OCI-LY3 (cell line): ENCODE results near the gene KRTAP10-2.

ENCODE experiments used
- H2AFZ ChIP-seq: fragments of 200-600, 300-600 bp; shearing (Covaris generic); 2 replicates; pipeline ENCODE4 v1.6.0; 2014; ENCODE audit warnings: antibody characterized with exemption, low read depth, low read length
- H3K27ac ChIP-seq: fragments of 200-600, 300-600 bp; sonication (generic); 2 replicates; pipeline ENCODE4 v1.5.1; 2014; ENCODE audit warnings: mild to moderate bottlenecking, low read length, moderate library complexity, mixed read lengths
- H3K27me3 ChIP-seq: fragments of 200-600, 300-600 bp; sonication (generic); 2 replicates; pipeline ENCODE4 v1.6.1; 2014; ENCODE audit warnings: low read depth, low read length, mixed read lengths
- H3K36me3 ChIP-seq: fragments of 200-600, 300-600 bp; sonication (generic); replicated peaks from 2 replicates; pipeline ENCODE3; 2014; ENCODE audit warnings: low read depth, low read length, mixed read lengths
- H3K4me1 ChIP-seq: fragments of 300-600, 200-600 bp; sonication (generic); 2 replicates; pipeline ENCODE4 v1.6.1; 2014; ENCODE audit warnings: low read length, mixed read lengths
- H3K4me2 ChIP-seq: fragments of 200-600, 300-600 bp; sonication (generic); 2 replicates; pipeline ENCODE4 v1.6.1; 2014; ENCODE audit warnings: low read length, mixed read lengths
- H3K4me3 ChIP-seq: fragments of 300-600, 200-600 bp; sonication (generic); 2 replicates; pipeline ENCODE4 v1.5.1; 2014; ENCODE audit warnings: antibody characterized with exemption, mild to moderate bottlenecking, low read length, moderate library complexity
- H3K79me2 ChIP-seq: fragments of 300-600, 200-600 bp; shearing (Covaris generic); 2 replicates; pipeline ENCODE4 v1.6.1; 2014; ENCODE audit warnings: mild to moderate bottlenecking, low read length, mixed read lengths
- H3K9ac ChIP-seq: fragments of 300-600, 200-600 bp; shearing (Covaris generic); 2 replicates; pipeline ENCODE4 v1.6.0; 2014; ENCODE audit warnings: mild to moderate bottlenecking, low read length, moderate library complexity
- H3K9me3 ChIP-seq: fragments of 200-600, 300-600 bp; shearing (Covaris generic); 2 replicates; pipeline ENCODE4 v1.6.1; 2014; ENCODE audit warnings: low read length, mixed read lengths; ENCODE audit not compliant: insufficient read depth
- H4K20me1 ChIP-seq: fragments of 200-600, 300-600 bp; sonication (generic); 2 replicates; pipeline ENCODE4 v1.6.1; 2016; ENCODE audit warnings: low read length, mixed read lengths; ENCODE audit not compliant: insufficient read depth
- EZH2phosphoT487 ChIP-seq: fragments of 200-600 bp; shearing (Covaris generic); IDR thresholded peaks from 2 replicates; pipeline ENCODE4 v1.6.1; 2018; ENCODE audit warnings: antibody characterized with exemption, mixed run types, low read depth
- TF ChIP-seq, protein P1 (sequence below): fragments of 200-600, 300-600 bp; sonication (generic); IDR thresholded peaks from 2 replicates; pipeline ENCODE4 v1.5.1; 2014; ENCODE audit warnings: antibody characterized with exemption, low read length, low read depth

Gene KRTAP10-2

DNA sequence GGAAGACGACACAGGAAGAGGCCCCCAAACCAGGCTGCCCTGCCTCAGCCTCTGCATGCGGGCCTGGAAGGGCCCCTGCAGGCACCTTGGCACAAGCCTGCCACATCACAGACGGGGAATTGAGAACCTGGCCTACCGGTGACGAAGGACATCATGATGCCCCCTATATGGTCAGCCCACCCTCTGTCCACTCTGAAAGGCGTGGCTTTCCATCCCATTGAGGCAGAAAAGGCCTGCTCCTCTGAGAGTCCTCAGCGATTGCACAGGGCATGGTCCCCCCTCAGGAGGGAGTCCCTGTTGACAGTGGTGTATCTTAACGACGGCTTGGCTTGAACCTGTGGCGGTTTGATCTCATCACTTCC, 22.7 kb downstream of the KRTAP10-2 start:
- no peak overlapping the region for H3K4me3 ChIP-seq
- H4K20me1 ChIP-seq, result no peaks in the 10 kb centered on the region
- H2AFZ ChIP-seq, result no peak overlapping the region
- H3K9me3 ChIP-seq, result no peaks in the 10 kb centered on the region
- no peak overlapping the region for H3K9ac ChIP-seq
- H3K27ac ChIP-seq, result no peak overlapping the region
- H3K36me3 ChIP-seq, result no peaks in the 10 kb centered on the region
- no peak overlapping the region for H3K4me2 ChIP-seq
- H3K4me1 ChIP-seq, result no peaks in the 10 kb centered on the region
- no peak for TF ChIP-seq EZH2phosphoT487
- TF ChIP-seq, protein P1, sequence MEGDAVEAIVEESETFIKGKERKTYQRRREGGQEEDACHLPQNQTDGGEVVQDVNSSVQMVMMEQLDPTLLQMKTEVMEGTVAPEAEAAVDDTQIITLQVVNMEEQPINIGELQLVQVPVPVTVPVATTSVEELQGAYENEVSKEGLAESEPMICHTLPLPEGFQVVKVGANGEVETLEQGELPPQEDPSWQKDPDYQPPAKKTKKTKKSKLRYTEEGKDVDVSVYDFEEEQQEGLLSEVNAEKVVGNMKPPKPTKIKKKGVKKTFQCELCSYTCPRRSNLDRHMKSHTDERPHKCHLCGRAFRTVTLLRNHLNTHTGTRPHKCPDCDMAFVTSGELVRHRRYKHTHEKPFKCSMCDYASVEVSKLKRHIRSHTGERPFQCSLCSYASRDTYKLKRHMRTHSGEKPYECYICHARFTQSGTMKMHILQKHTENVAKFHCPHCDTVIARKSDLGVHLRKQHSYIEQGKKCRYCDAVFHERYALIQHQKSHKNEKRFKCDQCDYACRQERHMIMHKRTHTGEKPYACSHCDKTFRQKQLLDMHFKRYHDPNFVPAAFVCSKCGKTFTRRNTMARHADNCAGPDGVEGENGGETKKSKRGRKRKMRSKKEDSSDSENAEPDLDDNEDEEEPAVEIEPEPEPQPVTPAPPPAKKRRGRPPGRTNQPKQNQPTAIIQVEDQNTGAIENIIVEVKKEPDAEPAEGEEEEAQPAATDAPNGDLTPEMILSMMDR, result no peak
- no peaks in the 10 kb centered on the region for H3K79me2 ChIP-seq
- no peaks in the 10 kb centered on the region for H3K27me3 ChIP-seq

DNA sequence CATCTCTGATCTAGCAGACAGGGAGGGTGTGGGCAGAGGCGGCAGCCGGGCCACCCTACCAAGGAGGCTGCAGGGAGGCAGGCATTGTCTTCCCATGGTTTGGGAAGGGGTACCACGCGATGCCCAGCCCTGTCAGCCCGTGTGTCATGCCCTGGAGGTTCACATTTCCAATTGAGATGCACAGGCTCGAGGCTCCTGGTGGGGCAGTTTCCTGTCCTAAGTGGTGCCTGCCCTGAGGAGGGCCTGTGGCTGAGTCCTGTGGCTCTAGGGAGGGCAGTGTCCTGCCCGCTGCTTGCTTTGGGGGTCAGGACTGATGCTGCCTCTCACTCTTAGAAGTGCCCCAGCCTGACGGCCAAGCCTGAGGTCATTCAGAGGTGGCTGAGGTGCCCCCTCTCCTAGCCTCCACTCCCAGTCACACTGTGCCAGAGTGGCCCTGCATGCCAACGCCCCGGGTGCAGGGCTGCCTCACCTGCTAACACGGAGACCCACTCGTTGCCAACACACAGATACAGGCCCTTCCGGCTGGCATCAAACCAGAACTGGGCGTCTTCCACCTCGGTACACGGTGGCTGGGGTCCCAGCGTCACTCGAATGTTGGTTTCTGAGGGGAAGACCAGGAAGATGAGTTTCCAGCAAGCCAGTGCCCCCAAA, 23.2 kb downstream of the KRTAP10-2 start:
- TF ChIP-seq EZH2phosphoT487, result no peak
- TF ChIP-seq, protein P1, result no peak
- no peak overlapping the region for H3K27ac ChIP-seq
- H3K9ac ChIP-seq, result no peak overlapping the region
- no peak overlapping the region for H3K4me2 ChIP-seq
- H2AFZ ChIP-seq, result no peak overlapping the region
- no peaks in the 10 kb centered on the region for H3K27me3 ChIP-seq
- H3K4me1 ChIP-seq, result no peaks in the 10 kb centered on the region
- no peaks in the 10 kb centered on the region for H4K20me1 ChIP-seq
- H3K79me2 ChIP-seq, result no peaks in the 10 kb centered on the region
- no peaks in the 10 kb centered on the region for H3K9me3 ChIP-seq
- H3K36me3 ChIP-seq, result no peaks in the 10 kb centered on the region
- H3K4me3 ChIP-seq, result no peak overlapping the region

DNA sequence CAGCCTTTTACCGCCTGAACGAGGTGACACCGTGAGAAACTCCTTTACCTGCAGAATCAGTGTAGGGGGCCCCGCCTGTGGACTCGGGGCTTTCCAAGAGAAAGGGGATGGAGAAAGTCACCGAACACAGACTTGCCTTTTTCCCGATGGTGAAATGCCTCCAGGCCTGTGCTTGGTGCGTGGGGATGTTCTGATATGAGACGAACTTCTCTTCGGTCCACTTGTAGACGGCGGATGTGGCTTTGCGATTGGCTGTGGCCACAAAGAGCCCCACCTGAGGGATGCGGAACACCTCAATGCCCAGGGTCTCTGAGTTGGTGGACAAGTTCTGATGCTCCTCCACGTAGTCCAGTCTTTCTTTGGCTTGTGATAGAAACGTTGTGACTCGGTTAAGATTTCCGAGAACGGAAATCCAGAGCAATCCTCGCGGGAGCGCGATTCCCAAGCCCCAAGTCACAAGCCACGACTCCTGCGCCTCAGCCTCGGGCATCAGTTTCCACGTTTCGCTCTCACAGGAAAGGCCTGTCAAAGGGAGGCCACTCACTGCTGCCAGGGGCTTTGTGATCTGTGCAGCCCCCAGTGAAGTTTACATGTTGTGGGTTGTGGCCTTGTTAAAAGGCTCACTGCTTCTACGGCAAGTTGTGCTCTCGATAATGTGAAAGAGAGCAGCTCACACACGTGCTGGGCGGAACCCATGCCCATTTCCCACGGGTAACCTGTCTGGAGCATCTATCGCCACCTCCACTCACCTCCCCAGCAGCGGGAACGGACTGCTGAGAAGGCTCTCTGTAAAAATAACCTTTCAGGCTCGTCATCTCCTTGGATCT, 23.9 kb downstream of the KRTAP10-2 start:
- H2AFZ ChIP-seq, result no peak overlapping the region
- no peak overlapping the region for H3K4me3 ChIP-seq
- TF ChIP-seq, protein P1, result no peak
- no peak for TF ChIP-seq EZH2phosphoT487
- H3K27me3 ChIP-seq, result no peaks in the 10 kb centered on the region
- no peaks in the 10 kb centered on the region for H3K36me3 ChIP-seq
- H3K4me2 ChIP-seq, result no peak overlapping the region
- no peak overlapping the region for H3K9ac ChIP-seq
- no peaks in the 10 kb centered on the region for H4K20me1 ChIP-seq
- no peaks in the 10 kb centered on the region for H3K79me2 ChIP-seq
- H3K9me3 ChIP-seq, result no peaks in the 10 kb centered on the region
- no peak overlapping the region for H3K27ac ChIP-seq
- H3K4me1 ChIP-seq, result no peaks in the 10 kb centered on the region

DNA sequence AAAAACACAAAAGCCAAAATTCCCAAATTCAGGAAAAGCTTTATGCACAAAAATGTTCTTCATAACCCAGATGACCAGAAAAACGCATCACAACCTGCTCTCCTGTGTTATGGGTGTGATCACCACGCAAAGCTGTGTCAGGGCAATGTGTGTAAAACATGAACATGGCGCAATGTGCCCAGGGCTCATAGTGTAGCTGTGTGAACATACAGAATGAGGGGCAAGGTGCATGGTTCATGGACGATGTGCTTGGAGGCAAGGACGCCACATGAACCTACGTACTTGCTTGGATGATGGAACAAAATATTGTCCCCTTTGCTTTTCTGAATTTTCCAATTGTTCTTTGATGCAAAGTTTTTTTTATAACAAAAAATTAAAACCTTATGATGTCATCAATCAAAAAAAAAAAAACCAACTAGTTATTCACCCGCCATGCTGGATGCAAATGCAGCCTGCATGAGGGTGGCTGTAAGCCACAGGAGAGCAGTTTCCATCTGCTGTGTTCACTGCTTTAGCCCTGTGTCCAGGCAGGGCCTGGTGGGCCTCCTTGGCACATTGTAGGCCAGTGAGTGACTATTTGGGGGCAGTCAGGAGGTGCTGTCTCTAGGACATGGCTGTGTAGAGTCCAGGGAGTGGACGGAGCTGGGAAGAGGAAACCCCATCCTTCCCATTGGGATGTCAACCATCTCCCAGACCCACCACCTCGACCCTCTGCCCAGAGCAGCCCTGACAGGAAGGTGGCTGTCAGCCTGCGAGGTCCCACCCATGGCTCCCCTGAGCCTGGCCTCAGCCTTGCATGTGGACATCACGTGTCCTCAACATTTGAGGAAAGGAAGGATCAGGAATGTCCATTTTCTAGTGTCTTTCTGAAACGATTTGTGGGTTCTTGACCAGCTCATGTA, 25.0 kb downstream of the KRTAP10-2 start:
- H3K27me3 ChIP-seq, result no peaks in the 10 kb centered on the region
- no peaks in the 10 kb centered on the region for H3K36me3 ChIP-seq
- H3K9ac ChIP-seq, result no peak overlapping the region
- H3K79me2 ChIP-seq, result no peaks in the 10 kb centered on the region
- H3K27ac ChIP-seq, result no peak overlapping the region
- H4K20me1 ChIP-seq, result no peaks in the 10 kb centered on the region
- TF ChIP-seq, protein P1, result no peak
- TF ChIP-seq EZH2phosphoT487, result no peak
- H3K4me3 ChIP-seq, result no peak overlapping the region
- H2AFZ ChIP-seq, result no peak overlapping the region
- no peaks in the 10 kb centered on the region for H3K4me1 ChIP-seq
- no peak overlapping the region for H3K4me2 ChIP-seq
- no peaks in the 10 kb centered on the region for H3K9me3 ChIP-seq
